Mesenteric fat pad (tissue), 1 donor: ENCODE results near the gene IFI44L. TPM values are rescaled to one million over a fixed set of nuclear protein-coding genes. Genes with fewer than 3 reads are reported as not detected.

ENCODE experiments used
- DNase-seq: peaks from one replicate; pipeline ENCODE4 v3.0.0-alpha.2; 2020; ENCODE audit warnings: low spot score
- total RNA-seq: library from RNA; stranded (reverse); fragmentation: NEBNext Ultra II Directional; extraction: Animal tissue kit (Norgen Biotek cat#: 25700); gene quantifications from one replicate; pipeline ENCODE4 v1.2.1, GENCODE V29; 2021
- donor health status: DM: yes; HTN: yes; CAD: no.

The IFI44L gene
- total RNA-seq, 1 donor from 2014 or later = 25.6 TPM

- no peak for DNase-seq
Observed at GRCh38 chr1:78640462-78640861, 20.2 kb downstream of the IFI44L start.

GRCh38 chr1:78641558-78641957, 21.3 kb downstream of the IFI44L start:
- DNase-seq = no peak

GRCh38 chr1:78645723-78646122, 25.5 kb downstream of the IFI44L start:
- no peak for DNase-seq

- no peak for DNase-seq
Observed at GRCh38 chr1:78647238-78647637, 27.0 kb downstream of the IFI44L start.

GRCh38 chr1:78649628-78650027, 29.4 kb downstream of the IFI44L start, which contains the start of gene IFI44:
Gene IFI44 (plus strand): TSS chr1:78649831. CDS start chr1:78650196, 365 bp downstream.
- no peak for DNase-seq

GRCh38 chr1:78650114-78650660, 29.9 kb downstream of the IFI44L start:
- no peak for DNase-seq

- no peak for DNase-seq
Observed at GRCh38 chr1:78651241-78651640, 31.0 kb downstream of the IFI44L start.

GRCh38 chr1:78652019-78652560, 31.8 kb downstream of the IFI44L start:
- DNase-seq = no peak

- no peak for DNase-seq
Observed at GRCh38 chr1:78658901-78659300, 38.7 kb downstream of the IFI44L start.

GRCh38 chr1:78663923-78664322, 43.7 kb downstream of the IFI44L start:
- DNase-seq = no peak

GRCh38 chr1:78664763-78665162, 44.5 kb downstream of the IFI44L start:
- no peak for DNase-seq

- DNase-seq = no peak
Observed at GRCh38 chr1:78665809-78666208, 45.6 kb downstream of the IFI44L start.

GRCh38 chr1:78667939-78668338, 47.7 kb downstream of the IFI44L start:
- DNase-seq = no peak

- no peak for DNase-seq
Observed at GRCh38 chr1:78668427-78668826, 48.2 kb downstream of the IFI44L start.

GRCh38 chr1:78672428-78672827, 52.2 kb downstream of the IFI44L start:
- DNase-seq = no peak

GRCh38 chr1:78673120-78673519, 52.9 kb downstream of the IFI44L start:
- DNase-seq = no peak

GRCh38 chr1:78676347-78676982, 56.2 kb downstream of the IFI44L start:
- DNase-seq = no peak

- DNase-seq = no peak
Observed at GRCh38 chr1:78676993-78677392, 56.7 kb downstream of the IFI44L start.

- DNase-seq = no peak
Observed at GRCh38 chr1:78677788-78678187, 57.5 kb downstream of the IFI44L start.

GRCh38 chr1:78678324-78678723, 58.1 kb downstream of the IFI44L start:
- no peak for DNase-seq

- DNase-seq = no peak
Observed at GRCh38 chr1:78681265-78681664, 61.0 kb downstream of the IFI44L start.

GRCh38 chr1:78682496-78682895, 62.2 kb downstream of the IFI44L start:
- DNase-seq = no peak

- DNase-seq = no peak
Observed at GRCh38 chr1:78683079-78683478, 62.8 kb downstream of the IFI44L start.
